Retinal pigment epithelial cell (primary cell): Measurements from ENCODE around the gene MYH7B.

Experiments
- DNase-seq: peaks from one replicate; pipeline ENCODE4 v3.0.0-alpha.2; 2010; ENCODE audit warnings: low read depth
- H3K4me3 ChIP-seq: 2 replicates; pipeline ENCODE4 v1.5.1; 2011; ENCODE audit warnings: mild to moderate bottlenecking, low read length, control low read depth, moderate library complexity
- TF ChIP-seq, protein P1 (sequence below): conservative IDR thresholded peaks from 2 replicates; pipeline ENCODE4 v1.5.1; 2011; ENCODE audit warnings: low read depth, low read length, control low read depth, inconsistent platforms

Gene MYH7B

GRCh38 chr20:34955231-34956040 lies at the start of gene MYH7B, which contains the start of gene GSS:
TSS of gene MYH7B (plus strand) at chr20:34955868. CDS start at chr20:34978006, 22,138 bp downstream.
TSS of gene GSS (minus strand) at chr20:34955806. CDS start at chr20:34951852, 3,954 bp downstream.
- peak; percentile 74 for DNase-seq
- TF ChIP-seq, protein P1, sequence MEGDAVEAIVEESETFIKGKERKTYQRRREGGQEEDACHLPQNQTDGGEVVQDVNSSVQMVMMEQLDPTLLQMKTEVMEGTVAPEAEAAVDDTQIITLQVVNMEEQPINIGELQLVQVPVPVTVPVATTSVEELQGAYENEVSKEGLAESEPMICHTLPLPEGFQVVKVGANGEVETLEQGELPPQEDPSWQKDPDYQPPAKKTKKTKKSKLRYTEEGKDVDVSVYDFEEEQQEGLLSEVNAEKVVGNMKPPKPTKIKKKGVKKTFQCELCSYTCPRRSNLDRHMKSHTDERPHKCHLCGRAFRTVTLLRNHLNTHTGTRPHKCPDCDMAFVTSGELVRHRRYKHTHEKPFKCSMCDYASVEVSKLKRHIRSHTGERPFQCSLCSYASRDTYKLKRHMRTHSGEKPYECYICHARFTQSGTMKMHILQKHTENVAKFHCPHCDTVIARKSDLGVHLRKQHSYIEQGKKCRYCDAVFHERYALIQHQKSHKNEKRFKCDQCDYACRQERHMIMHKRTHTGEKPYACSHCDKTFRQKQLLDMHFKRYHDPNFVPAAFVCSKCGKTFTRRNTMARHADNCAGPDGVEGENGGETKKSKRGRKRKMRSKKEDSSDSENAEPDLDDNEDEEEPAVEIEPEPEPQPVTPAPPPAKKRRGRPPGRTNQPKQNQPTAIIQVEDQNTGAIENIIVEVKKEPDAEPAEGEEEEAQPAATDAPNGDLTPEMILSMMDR, result peak; percentile 45
- H3K4me3 ChIP-seq, result peak within 1 kb of the TSS; percentile 78

DNA sequence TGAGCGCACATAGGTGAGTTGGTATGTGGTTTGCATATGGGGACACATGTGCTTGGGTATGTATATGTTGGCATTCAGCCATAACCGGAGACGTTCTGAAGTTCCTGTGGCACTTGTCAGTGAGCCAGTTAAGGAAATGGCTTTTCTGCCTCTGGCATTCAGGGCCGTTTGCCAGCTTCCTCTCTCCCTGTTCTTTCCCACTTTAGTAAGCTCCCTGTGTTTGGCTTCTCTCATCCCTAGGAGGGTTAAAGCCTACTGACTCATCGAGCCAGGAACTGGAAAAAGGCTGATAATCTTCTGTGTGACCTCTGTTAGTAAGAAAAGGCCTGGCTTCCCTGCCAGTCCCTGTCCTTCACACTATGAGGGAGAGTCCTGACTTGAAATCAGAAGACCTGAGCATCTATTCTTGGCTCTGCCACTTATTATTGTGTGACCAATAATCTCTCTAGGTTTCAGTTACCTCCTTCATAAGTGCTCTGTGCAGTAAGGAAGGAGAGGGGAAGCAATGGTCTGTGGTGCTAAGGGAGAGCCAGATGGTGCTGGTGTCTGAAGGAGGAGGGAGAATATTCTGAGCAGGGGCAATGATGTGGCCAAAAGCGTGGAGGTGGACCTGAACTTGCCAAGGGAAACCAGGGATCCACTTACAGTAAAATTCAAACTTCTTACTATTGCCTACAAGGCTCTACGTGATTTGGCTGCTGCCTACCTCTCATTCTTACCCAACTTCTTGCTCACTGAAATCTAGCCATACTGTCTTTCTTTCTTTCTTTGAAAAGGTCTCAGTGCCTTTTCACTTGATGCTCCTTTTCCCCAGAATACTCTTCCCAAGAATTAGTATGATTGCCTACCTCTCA lies 47.8 kb upstream of the MYH7B start:
- peak; percentile 88 for DNase-seq
- no peak overlapping the region for H3K4me3 ChIP-seq
- TF ChIP-seq, protein P1, result no peak

DNA sequence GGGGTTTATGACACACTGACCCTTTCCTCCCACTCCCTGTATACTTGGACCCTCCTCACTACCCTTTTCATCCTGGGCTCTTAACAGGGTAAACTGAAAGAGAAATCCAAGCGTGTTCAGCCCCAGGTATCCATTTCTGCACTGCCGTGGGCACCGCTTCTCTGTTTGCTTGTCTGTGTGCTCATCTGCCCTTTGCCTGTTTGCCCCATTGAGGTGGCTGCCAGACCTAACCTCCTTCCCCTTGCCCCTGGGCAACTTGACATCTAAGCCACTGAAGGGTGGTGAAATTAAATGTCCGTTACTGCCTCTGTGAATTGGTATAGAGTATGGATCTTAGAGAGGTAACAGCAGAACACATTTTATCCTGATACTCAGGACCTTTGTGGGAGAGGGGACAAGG lies 40.5 kb upstream of the MYH7B start:
- TF ChIP-seq, protein P1, result no peak
- DNase-seq, result no peak
- no peak overlapping the region for H3K4me3 ChIP-seq

- H3K4me3 ChIP-seq, result no peak overlapping the region
- DNase-seq, result no peak
- TF ChIP-seq, protein P1, result no peak
Measured at GRCh38 chr20:34915749-34916455, 39.8 kb upstream of the MYH7B start.

GRCh38 chr20:34916774-34917354 lies 38.8 kb upstream of the MYH7B start:
- DNase-seq, result no peak
- H3K4me3 ChIP-seq, result no peak overlapping the region
- TF ChIP-seq, protein P1, result no peak

- TF ChIP-seq, protein P1, result no peak
- no peak for DNase-seq
Measured at GRCh38 chr20:34920055-34920454, 35.6 kb upstream of the MYH7B start.

More at GRCh38 chr20:34920055-34920454, 35.6 kb upstream of the MYH7B start:
- H3K4me3 ChIP-seq, result no peak overlapping the region
